ENCODE data around the gene LYL1.

DNA sequence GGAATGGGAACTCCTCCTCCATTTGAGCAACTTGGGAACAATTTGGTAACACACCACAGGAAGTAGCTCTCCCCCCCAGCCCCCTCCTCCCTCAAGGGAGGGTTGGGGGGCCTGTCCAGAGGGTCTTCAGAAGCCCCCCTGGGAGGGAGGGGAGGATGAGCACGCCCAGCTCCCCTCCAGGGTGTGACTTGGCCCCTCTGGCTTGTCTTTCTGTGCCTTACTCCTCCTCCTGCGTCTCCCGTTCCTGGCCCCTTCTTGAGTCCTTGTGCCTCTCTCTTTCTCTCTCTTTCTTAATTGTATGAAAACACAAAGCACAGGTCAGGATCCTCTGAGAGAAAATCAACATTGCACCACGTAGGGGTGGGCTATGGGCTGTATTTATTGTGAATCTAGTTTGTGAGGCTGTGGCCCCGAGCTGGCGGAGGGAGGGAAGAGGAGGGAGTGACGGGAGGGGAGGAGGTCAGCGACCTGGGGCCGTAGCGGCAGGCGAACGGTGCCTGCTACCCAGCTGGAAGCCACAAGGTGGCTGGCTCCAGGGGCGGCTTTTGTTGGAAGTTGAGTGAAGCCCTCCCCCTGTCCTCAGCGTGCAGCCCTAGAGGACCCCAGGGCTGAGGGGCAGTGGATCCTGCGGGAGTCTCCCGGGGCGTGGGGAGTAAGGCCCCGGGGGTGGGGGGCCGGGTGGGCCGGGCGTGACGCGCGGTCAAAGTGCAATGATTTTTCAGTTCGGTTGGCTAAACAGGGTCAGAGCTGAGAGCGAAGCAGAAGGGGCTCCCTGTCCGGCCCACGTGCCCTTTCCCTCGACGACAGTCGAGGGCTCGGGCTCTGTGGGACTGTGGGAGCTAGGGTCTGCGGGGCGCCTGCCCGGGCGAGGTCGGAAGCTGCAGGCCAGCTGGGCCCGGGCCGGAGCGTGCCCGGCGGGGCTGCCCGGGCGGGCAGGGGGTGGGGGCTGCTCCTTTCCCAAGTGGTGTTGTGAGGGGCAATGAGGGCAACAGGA, 6.4 kb downstream of the LYL1 start:
- TF ChIP-seq, protein P1, sequence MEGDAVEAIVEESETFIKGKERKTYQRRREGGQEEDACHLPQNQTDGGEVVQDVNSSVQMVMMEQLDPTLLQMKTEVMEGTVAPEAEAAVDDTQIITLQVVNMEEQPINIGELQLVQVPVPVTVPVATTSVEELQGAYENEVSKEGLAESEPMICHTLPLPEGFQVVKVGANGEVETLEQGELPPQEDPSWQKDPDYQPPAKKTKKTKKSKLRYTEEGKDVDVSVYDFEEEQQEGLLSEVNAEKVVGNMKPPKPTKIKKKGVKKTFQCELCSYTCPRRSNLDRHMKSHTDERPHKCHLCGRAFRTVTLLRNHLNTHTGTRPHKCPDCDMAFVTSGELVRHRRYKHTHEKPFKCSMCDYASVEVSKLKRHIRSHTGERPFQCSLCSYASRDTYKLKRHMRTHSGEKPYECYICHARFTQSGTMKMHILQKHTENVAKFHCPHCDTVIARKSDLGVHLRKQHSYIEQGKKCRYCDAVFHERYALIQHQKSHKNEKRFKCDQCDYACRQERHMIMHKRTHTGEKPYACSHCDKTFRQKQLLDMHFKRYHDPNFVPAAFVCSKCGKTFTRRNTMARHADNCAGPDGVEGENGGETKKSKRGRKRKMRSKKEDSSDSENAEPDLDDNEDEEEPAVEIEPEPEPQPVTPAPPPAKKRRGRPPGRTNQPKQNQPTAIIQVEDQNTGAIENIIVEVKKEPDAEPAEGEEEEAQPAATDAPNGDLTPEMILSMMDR (conservative IDR thresholded peaks at IDR 0.05): no peak; the same call in 1 of the 2 replicates
- no peak for TF ChIP-seq EZH2 (IDR thresholded peaks at IDR 0.05; ENCODE audit: low read depth)
